ENCODE results near the gene ELANE.

DNA sequence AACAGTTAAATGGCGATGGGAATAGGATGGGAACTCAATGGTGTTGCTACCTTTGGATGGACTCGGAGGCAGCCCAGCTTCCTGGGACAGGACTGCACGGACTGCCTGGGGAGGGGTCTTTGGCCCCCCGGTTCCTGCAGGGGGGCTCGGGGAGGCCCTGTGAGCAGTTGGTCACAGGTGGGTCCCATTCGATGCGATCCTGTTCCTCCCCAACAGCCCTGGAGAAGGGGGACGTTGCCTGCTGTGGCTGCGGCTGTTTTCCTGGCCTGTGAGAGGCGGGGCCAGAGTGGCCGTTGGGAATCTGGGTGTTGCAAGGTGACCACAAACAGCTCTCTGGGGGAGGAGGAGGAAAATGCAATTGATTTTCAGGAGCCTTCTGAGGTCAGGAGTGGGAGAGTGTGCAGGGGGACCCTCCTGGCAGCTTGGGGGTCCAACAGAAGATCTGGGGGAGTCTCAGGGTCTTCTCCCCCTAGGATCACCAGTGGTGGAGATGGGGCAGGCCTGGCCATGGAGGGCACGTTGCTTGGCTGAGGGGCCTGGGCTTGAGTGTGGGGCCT lies 28.5 kb upstream of the ELANE start:
- TF ChIP-seq, protein P1, sequence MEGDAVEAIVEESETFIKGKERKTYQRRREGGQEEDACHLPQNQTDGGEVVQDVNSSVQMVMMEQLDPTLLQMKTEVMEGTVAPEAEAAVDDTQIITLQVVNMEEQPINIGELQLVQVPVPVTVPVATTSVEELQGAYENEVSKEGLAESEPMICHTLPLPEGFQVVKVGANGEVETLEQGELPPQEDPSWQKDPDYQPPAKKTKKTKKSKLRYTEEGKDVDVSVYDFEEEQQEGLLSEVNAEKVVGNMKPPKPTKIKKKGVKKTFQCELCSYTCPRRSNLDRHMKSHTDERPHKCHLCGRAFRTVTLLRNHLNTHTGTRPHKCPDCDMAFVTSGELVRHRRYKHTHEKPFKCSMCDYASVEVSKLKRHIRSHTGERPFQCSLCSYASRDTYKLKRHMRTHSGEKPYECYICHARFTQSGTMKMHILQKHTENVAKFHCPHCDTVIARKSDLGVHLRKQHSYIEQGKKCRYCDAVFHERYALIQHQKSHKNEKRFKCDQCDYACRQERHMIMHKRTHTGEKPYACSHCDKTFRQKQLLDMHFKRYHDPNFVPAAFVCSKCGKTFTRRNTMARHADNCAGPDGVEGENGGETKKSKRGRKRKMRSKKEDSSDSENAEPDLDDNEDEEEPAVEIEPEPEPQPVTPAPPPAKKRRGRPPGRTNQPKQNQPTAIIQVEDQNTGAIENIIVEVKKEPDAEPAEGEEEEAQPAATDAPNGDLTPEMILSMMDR (IDR thresholded peaks at IDR 0.05), result no peak
- TF ChIP-seq ZFX (IDR thresholded peaks at IDR 0.05; ENCODE audit: borderline replicate concordance), result no peak

Measured in 22Rv1 (cell line).